Naive thymus-derived CD4-positive, alpha-beta T cell (primary cell): ENCODE data around the gene KCNJ12. TPM values are rescaled to one million over a fixed set of nuclear protein-coding genes. Genes with fewer than 3 reads are reported as not detected.
"Not testable (repeated sequence)": the region's sequence is repeated elsewhere in the genome, so short reads cannot be mapped to it uniquely, and the experiment has no call there.

Experiments used
- ATAC-seq: fragments of 150-1000 bp; cut with Tn5 transposase; 2 replicates; pipeline ENCODE4 v1.10.0; 2021; ENCODE audit warnings: mild to moderate bottlenecking, moderate library complexity
- CTCF ChIA-PET: fragments of 350-600 bp; sonication (Branson Sonifier 250); formaldehyde crosslinking; loops from one replicate; lab custom pipeline; 2021; ENCODE audit warnings: antibody characterized with exemption; lab: Charles Lee
- POLR2A ChIA-PET: fragments of 350-600 bp; sonication (Branson Sonifier 250); formaldehyde crosslinking; loops from one replicate; lab custom pipeline; 2021; ENCODE audit warnings: antibody characterized with exemption, inconsistent platforms; lab: Charles Lee
- DNase-seq, 9 donors: peaks; one replicate each; pipeline versions ENCODE4 v3.0.0 to v3.0.0-alpha.2; 2020 to 2022; ENCODE audit warnings: mixed read lengths in 1 of 9
- H3K27ac ChIP-seq: one replicate; pipeline ENCODE4 v1.7.0; 2013; ENCODE audit warnings: mild to moderate bottlenecking, low read depth, low read length, moderate library complexity
- H3K27me3 ChIP-seq, 2 donors: one replicate each; pipeline ENCODE4 v1.7.0; 2013; ENCODE audit warnings: low read length in 2 of 2, mild to moderate bottlenecking in 2 of 2, moderate library complexity in 2 of 2; ENCODE audit not compliant: control insufficient read depth in 2 of 2, insufficient read depth in 2 of 2
- H3K36me3 ChIP-seq, 3 experiments: 1 replicate in 2 of 3; 2 replicates in 1 of 3; pipeline ENCODE4 v1.7.0; 2013; ENCODE audit warnings: low read length in 3 of 3, mild to moderate bottlenecking in 3 of 3, moderate library complexity in 1 of 3; ENCODE audit not compliant: insufficient read depth in 3 of 3, control insufficient read depth in 2 of 3
- H3K4me1 ChIP-seq, 2 donors: one replicate each; pipeline ENCODE4 v1.7.0; 2013; ENCODE audit warnings: low read length in 2 of 2, mild to moderate bottlenecking in 2 of 2, moderate library complexity in 1 of 2; ENCODE audit not compliant: control insufficient read depth in 2 of 2, insufficient read depth in 2 of 2
- H3K4me3 ChIP-seq: 2 replicates; pipeline ENCODE4 v1.7.0; 2013; ENCODE audit warnings: mild to moderate bottlenecking, low read length
- H3K9me3 ChIP-seq, 3 experiments: 1 replicate in 2 of 3; 2 replicates in 1 of 3; pipeline ENCODE4 v1.7.0; 2013; ENCODE audit warnings: low read length in 3 of 3; ENCODE audit not compliant: control insufficient read depth in 2 of 3
- H3K27ac Mint-ChIP-seq, 9 donors: one replicate each; pipeline ENCODE4 v1.8.0; 2020 to 2022; ENCODE audit warnings: mixed read lengths in 9 of 9, mild to moderate bottlenecking in 8 of 9, moderate library complexity in 5 of 9, inconsistent platforms in 2 of 9
- H3K27me3 Mint-ChIP-seq, 5 donors: one replicate each; pipeline ENCODE4 v1.8.0; 2021 to 2022; ENCODE audit warnings: mixed read lengths in 5 of 5, mild to moderate bottlenecking in 1 of 5
- H3K36me3 Mint-ChIP-seq, 5 donors: one replicate each; pipeline ENCODE4 v1.8.0; 2020 to 2022; ENCODE audit warnings: mixed read lengths in 5 of 5, mild to moderate bottlenecking in 3 of 5, inconsistent platforms in 1 of 5
- H3K4me1 Mint-ChIP-seq, 7 donors: one replicate each; pipeline ENCODE4 v1.8.0; 2020 to 2022; ENCODE audit warnings: mixed read lengths in 7 of 7, mild to moderate bottlenecking in 3 of 7, inconsistent platforms in 1 of 7
- H3K4me3 Mint-ChIP-seq, 10 donors: one replicate each; pipeline ENCODE4 v1.8.0; 2020 to 2022; ENCODE audit warnings: mild to moderate bottlenecking in 10 of 10, mixed read lengths in 10 of 10, moderate library complexity in 6 of 10, inconsistent platforms in 2 of 10
- H3K9me3 Mint-ChIP-seq, 11 donors: one replicate each; pipeline ENCODE4 v1.8.0; 2020 to 2022; ENCODE audit warnings: mixed read lengths in 11 of 11, mild to moderate bottlenecking in 4 of 11, inconsistent platforms in 1 of 11, moderate library complexity in 1 of 11
- intact Hi-C, 2 donors: fragments of 100-400 bp; cut with micrococcal nuclease; formaldehyde crosslinking; loops; one replicate each; pipeline ENCODE4 v1.15.1; 2023
- polyA plus RNA-seq, 2 donors: library from polyadenylated mRNA; unstranded; fragments of 300-500 nt; fragmentation: Illumina TruSeq; gene quantifications; one replicate each; pipeline ENCODE4 v1.2.3, GENCODE V29; 2021
- total RNA-seq, 6 experiments: library from RNA in 5 of 6; stranded (reverse) in 5 of 6; gene quantifications; 1 replicate in 5 of 6; 2 replicates in 1 of 6; pipeline ENCODE4 v1.2.3 and lab custom pipeline; 2021 to 2026

The KCNJ12 gene
- total and polyA plus RNA-seq, 7 experiments from 2014 or later = 0.19 to 0.24 TPM; not detected in 5

DNA sequence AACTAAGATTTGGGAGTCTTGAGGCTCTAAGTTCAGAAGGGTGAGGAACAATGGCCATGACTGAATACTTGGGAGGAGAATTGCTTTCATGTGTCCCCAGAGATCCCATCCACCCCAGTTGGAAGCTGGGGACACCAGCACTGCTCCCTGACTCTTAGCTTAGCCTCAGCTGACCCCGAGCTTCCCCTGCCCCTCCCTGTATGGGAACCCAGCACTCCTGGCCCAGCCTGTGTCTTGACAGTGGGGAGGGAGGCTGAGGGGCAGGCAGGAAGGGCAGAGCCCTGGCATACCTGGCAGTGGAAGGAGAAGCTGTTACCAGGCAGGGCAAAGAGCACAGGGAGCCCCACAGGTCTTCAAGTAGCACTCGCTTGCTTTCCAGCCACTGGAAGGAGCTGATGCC, 58.8 kb downstream of the KCNJ12 start:
- intact Hi-C loops, DNase-seq, H3K4me1 Mint-ChIP-seq, H3K27me3 ChIP-seq, H3K4me1 ChIP-seq, H3K27me3 Mint-ChIP-seq, H3K27ac ChIP-seq, H3K36me3 ChIP-seq, H3K4me3 ChIP-seq, H3K4me3 Mint-ChIP-seq, ATAC-seq, H3K36me3 Mint-ChIP-seq, H3K27ac Mint-ChIP-seq, H3K9me3 Mint-ChIP-seq, POLR2A ChIA-PET, H3K9me3 ChIP-seq, CTCF ChIA-PET: not testable (repeated sequence)

DNA sequence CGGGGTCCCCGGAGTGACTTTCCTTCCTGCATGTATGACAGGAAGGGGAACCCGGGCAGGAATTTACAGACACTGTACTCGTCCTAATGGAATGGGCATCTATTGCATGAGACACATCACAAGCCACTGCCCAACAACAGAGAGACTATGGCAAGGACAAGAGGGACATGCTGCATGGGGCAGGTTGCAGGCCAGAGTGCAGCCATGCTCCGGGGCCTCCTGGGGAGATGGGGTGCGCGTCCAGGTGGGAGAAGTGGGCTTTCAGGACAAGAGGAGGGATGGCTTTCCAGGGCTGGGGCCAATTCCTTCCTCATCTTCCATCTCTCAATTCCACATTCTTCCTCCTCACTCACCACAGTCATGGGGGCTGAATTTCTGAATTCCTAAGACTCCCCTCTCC, 60.3 kb downstream of the KCNJ12 start:
- H3K9me3 Mint-ChIP-seq, H3K4me3 Mint-ChIP-seq, POLR2A ChIA-PET, CTCF ChIA-PET, H3K27ac Mint-ChIP-seq, ATAC-seq, H3K4me1 Mint-ChIP-seq, H3K27me3 Mint-ChIP-seq, H3K27ac ChIP-seq, H3K4me1 ChIP-seq, H3K4me3 ChIP-seq, H3K27me3 ChIP-seq, H3K9me3 ChIP-seq, DNase-seq, H3K36me3 Mint-ChIP-seq, H3K36me3 ChIP-seq, intact Hi-C loops: not testable (repeated sequence)

DNA sequence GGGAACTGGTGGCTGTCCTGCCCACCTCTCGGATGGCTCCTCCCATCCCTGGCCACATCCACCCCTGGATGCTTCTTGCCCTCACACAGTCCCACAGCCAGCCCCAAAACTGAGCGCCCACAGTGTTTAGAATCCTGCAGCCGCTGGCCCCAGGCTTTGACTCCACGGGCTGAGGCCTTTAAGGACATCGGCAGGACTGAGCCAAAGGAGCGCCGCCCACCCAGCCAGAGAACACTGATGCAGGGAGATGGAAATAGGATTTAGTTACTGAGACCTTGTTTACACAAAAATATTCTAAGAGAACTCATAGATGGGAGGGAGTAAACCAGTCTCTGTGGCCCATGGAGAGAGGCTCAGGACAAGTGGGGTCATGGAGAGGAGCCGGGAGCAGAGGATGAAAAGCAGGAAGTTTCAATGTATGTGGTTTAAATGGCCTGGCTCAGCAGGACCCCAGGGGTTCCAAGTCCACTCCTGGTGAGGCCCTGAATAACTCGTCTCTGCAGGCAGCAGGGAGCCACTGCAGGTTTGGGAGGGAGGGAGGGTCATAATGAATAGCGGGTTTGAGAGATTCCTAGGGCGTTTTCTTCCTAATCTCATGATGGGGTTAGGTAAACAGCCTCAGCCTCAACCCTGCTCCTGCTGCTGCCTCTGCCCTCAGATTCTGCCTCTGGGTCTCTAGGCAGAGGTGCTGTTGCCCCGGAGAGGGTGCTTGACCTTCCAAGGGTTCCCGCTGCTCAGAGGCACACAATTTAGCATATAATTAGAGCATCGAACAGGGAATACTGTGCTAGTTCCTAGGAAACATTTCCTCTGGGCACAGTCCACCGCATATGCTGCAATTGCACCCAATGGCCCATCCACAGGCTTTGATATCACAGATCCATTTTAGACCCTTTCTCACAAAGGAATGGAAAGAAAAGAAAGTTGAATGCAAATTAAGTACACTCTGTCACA, 61.0 kb downstream of the KCNJ12 start:
- H3K27me3 ChIP-seq, H3K4me1 ChIP-seq, H3K36me3 Mint-ChIP-seq, H3K36me3 ChIP-seq, H3K27ac Mint-ChIP-seq, H3K27me3 Mint-ChIP-seq, H3K4me1 Mint-ChIP-seq, H3K27ac ChIP-seq, H3K4me3 ChIP-seq, DNase-seq, ATAC-seq, H3K9me3 ChIP-seq, H3K4me3 Mint-ChIP-seq, CTCF ChIA-PET, H3K9me3 Mint-ChIP-seq, POLR2A ChIA-PET, intact Hi-C loops: not testable (repeated sequence)

DNA sequence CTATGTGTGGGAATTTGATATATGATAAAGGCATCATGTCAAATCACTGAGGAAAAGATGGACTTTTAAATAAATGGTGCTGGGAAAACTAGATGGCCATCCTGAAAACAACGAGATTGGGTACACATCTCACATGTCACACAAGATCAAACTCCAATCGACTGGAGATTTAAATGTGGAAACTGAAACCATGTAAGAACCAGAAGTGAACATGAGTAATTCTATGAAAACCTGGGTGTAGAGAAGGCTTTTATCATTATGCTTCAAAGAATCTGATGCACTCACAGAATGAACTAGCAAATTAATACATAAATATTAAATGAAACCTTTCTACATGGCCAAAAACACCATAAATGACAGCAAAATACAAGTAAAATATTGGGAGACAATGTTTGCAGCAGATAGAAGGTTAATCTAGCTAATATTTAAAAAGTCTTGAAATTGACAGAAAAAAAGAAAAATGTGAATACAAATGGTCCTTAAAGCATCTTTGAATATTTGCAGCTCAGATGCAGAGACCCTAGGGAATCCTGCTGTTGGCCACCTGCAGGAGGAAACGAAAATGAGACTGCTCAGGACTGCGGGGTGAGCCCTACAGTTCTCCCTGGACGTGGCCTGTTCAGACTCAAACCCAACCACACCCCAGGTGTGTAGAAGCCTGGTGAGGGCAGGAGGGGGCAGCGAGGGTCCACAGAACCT, 62.3 kb downstream of the KCNJ12 start:
- POLR2A ChIA-PET, H3K4me1 ChIP-seq, H3K36me3 ChIP-seq, H3K9me3 ChIP-seq, H3K4me3 Mint-ChIP-seq, intact Hi-C loops, DNase-seq, H3K9me3 Mint-ChIP-seq, CTCF ChIA-PET, H3K27me3 Mint-ChIP-seq, H3K27me3 ChIP-seq, H3K36me3 Mint-ChIP-seq, H3K4me3 ChIP-seq, H3K4me1 Mint-ChIP-seq, H3K27ac ChIP-seq, ATAC-seq, H3K27ac Mint-ChIP-seq: not testable (repeated sequence)

DNA sequence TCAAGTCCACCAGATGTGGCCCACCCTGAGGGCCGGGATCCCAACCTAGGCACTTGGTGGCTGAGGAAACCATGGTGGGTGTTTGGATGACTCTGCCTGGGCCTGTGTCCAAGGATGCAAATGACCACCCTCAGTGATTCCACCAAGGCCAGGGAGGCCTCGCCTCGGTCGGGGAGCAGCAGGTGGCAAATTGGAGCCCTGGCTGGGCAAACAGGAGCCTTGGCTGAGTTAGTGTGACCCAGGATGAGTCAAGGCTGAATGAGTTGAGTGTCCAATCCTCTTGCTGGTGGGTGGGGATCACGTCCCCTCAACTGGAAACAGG, 62.8 kb downstream of the KCNJ12 start:
- ATAC-seq, H3K36me3 Mint-ChIP-seq, H3K9me3 ChIP-seq, H3K4me1 Mint-ChIP-seq, H3K36me3 ChIP-seq, H3K4me1 ChIP-seq, DNase-seq, POLR2A ChIA-PET, H3K27me3 Mint-ChIP-seq, intact Hi-C loops, H3K4me3 ChIP-seq, H3K9me3 Mint-ChIP-seq, H3K27ac Mint-ChIP-seq, H3K27me3 ChIP-seq, H3K4me3 Mint-ChIP-seq, CTCF ChIA-PET, H3K27ac ChIP-seq: not testable (repeated sequence)

DNA sequence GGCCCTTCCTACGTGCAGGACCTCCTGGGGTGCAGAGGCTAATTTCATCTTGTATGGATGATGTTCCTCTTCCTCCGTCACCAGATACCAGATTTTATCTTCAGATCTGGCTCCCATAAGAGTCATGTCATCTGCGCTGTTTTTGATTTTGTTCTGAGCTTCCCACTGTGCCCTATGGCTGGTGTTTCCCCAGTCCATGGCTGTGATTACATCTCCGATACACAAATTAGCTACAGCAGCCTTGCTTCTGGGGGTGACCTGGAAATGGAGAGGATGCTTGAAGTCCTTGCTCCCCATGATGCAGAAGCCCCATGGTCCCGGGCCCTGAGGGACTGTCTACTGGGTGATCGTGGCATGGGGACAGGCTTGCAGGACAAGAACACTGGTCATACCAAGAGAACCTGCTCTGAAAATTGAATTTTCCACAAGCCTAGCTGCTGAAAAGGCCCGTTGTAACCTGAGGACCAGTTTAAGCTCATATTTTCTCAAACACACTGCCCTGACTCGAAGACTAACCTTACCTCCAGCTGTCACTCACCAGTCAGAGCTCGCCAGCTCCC, 69.0 kb downstream of the KCNJ12 start:
- CTCF ChIA-PET = no interaction called here
- peaks cover 0 to 2% (median 0%) of the 10 kb centered on the region in 7 donors for H3K4me1 Mint-ChIP-seq
- peaks cover 10 to 16% (median 15%) of the 10 kb centered on the region in 5 donors for H3K27me3 Mint-ChIP-seq
- H3K9me3 Mint-ChIP-seq = peaks cover 0 to 8% (median 0%) of the 10 kb centered on the region in 11 donors
- intact Hi-C loops = no loop called here
- no peaks in the 10 kb centered on the region for H3K36me3 Mint-ChIP-seq
- no peak overlapping the region for H3K4me3 Mint-ChIP-seq
- no peaks in the 10 kb centered on the region for H3K9me3 ChIP-seq
- no peaks in the 10 kb centered on the region for H3K36me3 ChIP-seq
- H3K27me3 ChIP-seq = no peaks in the 10 kb centered on the region
- H3K27ac ChIP-seq = no peak overlapping the region
- POLR2A ChIA-PET = no interaction called here
- no peaks in the 10 kb centered on the region for H3K4me1 ChIP-seq
- H3K27ac Mint-ChIP-seq = no peak overlapping the region
- H3K4me3 ChIP-seq = no peak overlapping the region
- ATAC-seq (no peak), DNase-seq (no peak)
